Activated CD4-positive, alpha-beta T cell treated with anti-CD3 and anti-CD28 coated beads for 4 hours (primary cell): ENCODE results near the gene CWC15.

Experiments used
- DNase-seq, 2 donors: peaks; one replicate each; pipeline ENCODE4 v3.0.0-alpha.2; 2020

CWC15 gene

GRCh38 chr11:94912806-94913205, 60.5 kb downstream of the CWC15 start:
- DNase-seq, result no peak
